Sigmoid colon (tissue), 7 donors: ENCODE measurements around the gene PITX1. TPM values are rescaled to one million over a fixed set of nuclear protein-coding genes. Genes with fewer than 3 reads are reported as not detected.

Experiments used
- DNase-seq: peaks from one replicate; pipeline ENCODE4 v3.0.0-alpha.2; 2019
- H3K27ac ChIP-seq, 4 donors: fragments of 200-600 bp; sonication (generic); one replicate each; pipeline ENCODE4 v1.5.1; 2016 to 2019; ENCODE audit warnings: mild to moderate bottlenecking in 1 of 4
- H3K27me3 ChIP-seq, 3 donors: fragments of 200-600 bp; sonication (generic); one replicate each; pipeline ENCODE4 v1.5.1; 2019; ENCODE audit warnings: mild to moderate bottlenecking in 1 of 3
- H3K36me3 ChIP-seq, 4 donors: fragments of 200-600 bp; sonication (generic); one replicate each; pipeline ENCODE4 v1.5.1; 2016 to 2019
- H3K4me1 ChIP-seq, 4 donors: fragments of 200-600 bp; sonication (generic); one replicate each; pipeline ENCODE4 v1.5.1; 2017 to 2019
- H3K4me3 ChIP-seq, 4 donors: fragments of 200-600 bp; sonication (generic); one replicate each; pipeline ENCODE4 v1.5.1; 2017 to 2019; ENCODE audit warnings: mild to moderate bottlenecking in 2 of 4, moderate library complexity in 1 of 4
- H3K9me3 ChIP-seq, 4 donors: fragments of 200-600 bp in 3 of 4; sonication (generic) in 3 of 4; one replicate each; pipeline versions ENCODE4 v1.5.1 to v1.6.1; 2013 to 2019
- EP300 ChIP-seq, 4 donors: sonication (generic); formaldehyde crosslinking; IDR thresholded peaks; one replicate each; pipeline ENCODE4 v1.6.1; 2017; ENCODE audit warnings: antibody characterized with exemption in 4 of 4
- POLR2A ChIP-seq, 2 donors: fragments of 450-650 bp; IDR thresholded peaks; one replicate each; pipeline ENCODE4 v1.6.1; 2016; ENCODE audit warnings: antibody characterized with exemption in 2 of 2, mild to moderate bottlenecking in 2 of 2, moderate library complexity in 2 of 2
- POLR2AphosphoS5 ChIP-seq, 4 donors: sonication (generic); formaldehyde crosslinking; IDR thresholded peaks; one replicate each; pipeline ENCODE4 v1.6.1; 2017; ENCODE audit warnings: antibody characterized with exemption in 4 of 4
- WGBS, 2 donors: extraction: QIAGEN DNeasy Blood & Tissue Kit; methylation state at CpG; one replicate each; pipeline ENCODE4 v1.1.7; 2013; 5-methylcytosine and 5-hydroxymethylcytosine counted together
- intact Hi-C: fragments of 100-400 bp; cut with DNase I; formaldehyde crosslinking; loops from one replicate; pipeline ENCODE4 v1.15.1; 2023
- polyA plus RNA-seq, 3 donors: library from polyadenylated mRNA; stranded (reverse); fragments of 200-250 nt; gene quantifications; one replicate each; pipeline ENCODE4 v1.2.3, GENCODE V29; 2013
- total RNA-seq, 4 donors: library from RNA; depleted of rRNA; stranded (reverse); fragments of >200 nt; gene quantifications; one replicate each; pipeline ENCODE4 v1.1.0, GENCODE V29; 2016
- TF ChIP-seq, protein P1 (sequence below), 4 experiments: fragments of 450-650 bp in 3 of 4; fragments of 200-600 bp in 1 of 4; IDR thresholded peaks; one replicate each; pipeline ENCODE4 v1.5.1; 2016 to 2019; ENCODE audit warnings: antibody characterized with exemption in 4 of 4, mild to moderate bottlenecking in 3 of 4, moderate library complexity in 2 of 4
- donor health status: healthy with polysubstance abuse.
- donor health status: Bipolar disorder and iron deficiency.
- donor health status: healthy.

Gene PITX1
- total and polyA plus RNA-seq, 7 donors = 1.6 to 7.2 (median 5.8) TPM

DNA sequence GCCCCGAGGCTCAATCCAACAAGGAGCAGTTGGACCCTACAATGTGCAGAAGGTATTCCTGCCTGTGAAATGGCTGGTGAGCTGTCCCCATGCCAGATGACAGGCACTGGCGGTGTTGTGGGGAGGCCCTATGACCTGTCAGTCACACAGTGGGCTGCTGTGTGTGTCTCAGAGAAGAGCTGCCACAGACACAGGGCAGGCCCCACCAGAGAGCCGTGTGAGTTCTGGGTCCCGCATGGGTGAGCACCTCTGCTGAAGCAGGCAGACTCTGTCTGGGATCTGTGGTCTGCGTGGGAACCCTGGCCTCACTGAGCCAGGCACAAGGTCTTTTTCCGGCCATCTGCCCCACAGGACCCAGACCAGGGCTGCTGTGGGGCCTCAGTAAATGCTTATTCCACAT is 37.3 kb upstream of the PITX1 start:
- no peaks in the 10 kb centered on the region for H3K36me3 ChIP-seq
- H3K4me3 ChIP-seq = no peak overlapping the region
- intact Hi-C loops = no loop called here
- DNase-seq = no peak
- H3K27ac ChIP-seq = no peak overlapping the region
- H3K9me3 ChIP-seq = no peaks in the 10 kb centered on the region
- no peaks in the 10 kb centered on the region for H3K4me1 ChIP-seq
- TF ChIP-seq, protein P1, sequence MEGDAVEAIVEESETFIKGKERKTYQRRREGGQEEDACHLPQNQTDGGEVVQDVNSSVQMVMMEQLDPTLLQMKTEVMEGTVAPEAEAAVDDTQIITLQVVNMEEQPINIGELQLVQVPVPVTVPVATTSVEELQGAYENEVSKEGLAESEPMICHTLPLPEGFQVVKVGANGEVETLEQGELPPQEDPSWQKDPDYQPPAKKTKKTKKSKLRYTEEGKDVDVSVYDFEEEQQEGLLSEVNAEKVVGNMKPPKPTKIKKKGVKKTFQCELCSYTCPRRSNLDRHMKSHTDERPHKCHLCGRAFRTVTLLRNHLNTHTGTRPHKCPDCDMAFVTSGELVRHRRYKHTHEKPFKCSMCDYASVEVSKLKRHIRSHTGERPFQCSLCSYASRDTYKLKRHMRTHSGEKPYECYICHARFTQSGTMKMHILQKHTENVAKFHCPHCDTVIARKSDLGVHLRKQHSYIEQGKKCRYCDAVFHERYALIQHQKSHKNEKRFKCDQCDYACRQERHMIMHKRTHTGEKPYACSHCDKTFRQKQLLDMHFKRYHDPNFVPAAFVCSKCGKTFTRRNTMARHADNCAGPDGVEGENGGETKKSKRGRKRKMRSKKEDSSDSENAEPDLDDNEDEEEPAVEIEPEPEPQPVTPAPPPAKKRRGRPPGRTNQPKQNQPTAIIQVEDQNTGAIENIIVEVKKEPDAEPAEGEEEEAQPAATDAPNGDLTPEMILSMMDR (IDR thresholded peaks at IDR 0.05) = no peak
- TF ChIP-seq EP300 (IDR thresholded peaks at IDR 0.05) (no peak), POLR2AphosphoS5 (IDR thresholded peaks at IDR 0.05) (no peak), POLR2A (IDR thresholded peaks at IDR 0.05) (no peak)
- no peaks in the 10 kb centered on the region for H3K27me3 ChIP-seq
- 91 to 92% methylated on average over 6 of the region's 6 CpGs for WGBS, 2 donors

DNA sequence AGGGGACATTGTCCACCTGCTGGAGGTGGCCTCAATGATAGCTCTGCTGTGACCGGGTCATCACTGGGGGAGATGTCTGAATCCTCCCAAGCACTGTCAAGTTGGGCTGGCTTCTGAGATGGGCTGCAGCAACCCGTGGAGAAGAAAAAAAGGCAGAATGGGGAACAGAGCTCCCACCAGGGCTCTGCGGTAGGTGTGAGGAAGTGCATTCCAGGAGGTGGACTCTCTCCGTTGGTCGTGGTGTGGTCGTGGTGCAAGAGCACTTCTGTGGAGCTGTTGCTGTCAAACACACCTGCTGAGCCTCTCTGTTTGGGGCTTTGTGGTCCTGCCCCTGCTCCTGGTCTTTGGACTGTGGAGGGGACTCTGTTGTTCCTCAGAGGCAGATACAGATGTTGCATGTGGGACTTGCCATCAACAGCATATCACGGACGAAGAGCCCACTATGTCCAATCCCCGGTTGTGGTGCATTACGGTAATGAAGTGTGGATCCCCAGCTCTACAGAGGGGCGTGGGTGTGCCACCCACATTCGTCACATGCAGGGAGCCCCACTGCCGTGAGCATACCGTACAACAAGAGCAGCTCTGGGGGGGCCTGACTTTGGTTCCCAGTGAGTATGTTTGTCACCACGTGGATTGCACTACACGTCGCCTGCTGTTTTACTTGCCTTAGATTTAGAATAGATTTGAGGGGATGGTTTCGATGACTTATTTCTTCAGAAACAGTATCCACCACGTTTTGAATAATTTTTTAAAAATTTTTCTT is 36.0 kb upstream of the PITX1 start:
- intact Hi-C loops = no loop called here
- no peaks in the 10 kb centered on the region for H3K27me3 ChIP-seq
- no peaks in the 10 kb centered on the region for H3K36me3 ChIP-seq
- peaks cover 0 to 10% (median 9%) of the 10 kb centered on the region in 4 donors for H3K4me1 ChIP-seq
- no peaks in the 10 kb centered on the region for H3K9me3 ChIP-seq
- DNase-seq = no peak
- no peak overlapping the region for H3K27ac ChIP-seq
- H3K4me3 ChIP-seq = no peak overlapping the region
- TF ChIP-seq EP300 (IDR thresholded peaks at IDR 0.05) (no peak), POLR2A (IDR thresholded peaks at IDR 0.05) (no peak), POLR2AphosphoS5 (IDR thresholded peaks at IDR 0.05) (no peak)
- TF ChIP-seq, protein P1 (IDR thresholded peaks at IDR 0.05) = no peak
- WGBS, 2 donors = 76 to 86% methylated on average over 19 of the region's 19 CpGs

DNA sequence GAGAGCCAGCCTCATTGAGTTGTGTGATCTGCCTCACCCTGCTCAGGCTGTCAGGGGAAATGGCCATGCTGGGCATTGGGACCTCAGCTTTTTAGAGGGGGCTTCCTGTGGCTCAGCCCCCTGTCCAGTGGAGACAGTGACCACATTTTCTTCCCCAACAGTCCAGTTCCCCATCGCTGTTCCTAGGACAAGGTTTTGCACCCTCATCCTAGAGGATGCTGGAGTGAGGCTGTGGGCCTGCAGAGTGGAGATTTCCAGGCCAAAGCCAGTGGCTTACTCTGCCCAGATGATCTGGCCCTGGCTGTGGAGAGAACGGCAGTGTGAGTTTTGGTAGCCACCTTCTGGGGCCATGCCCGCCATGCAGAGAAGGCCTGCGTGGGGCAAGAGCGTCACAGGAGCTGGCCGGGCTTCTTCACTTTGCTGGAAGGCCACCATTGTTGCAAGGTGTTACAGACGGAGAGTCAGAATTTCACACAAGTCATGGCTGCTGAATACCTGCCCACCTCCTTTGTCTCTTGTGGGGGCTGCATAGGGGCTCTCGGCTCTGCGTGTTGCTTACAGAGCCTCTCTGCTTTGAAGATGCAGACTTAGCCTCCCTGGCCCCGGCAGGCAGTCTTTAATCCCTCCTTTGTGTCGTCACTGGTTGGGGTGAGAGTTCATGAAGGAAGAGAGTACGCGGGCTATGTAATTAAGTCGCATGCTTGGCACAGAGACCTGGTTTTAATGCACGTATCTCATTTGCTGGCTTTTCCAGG is 35.2 kb upstream of the PITX1 start:
- peak; percentile 29 for DNase-seq
- intact Hi-C loops = no loop called here

DNA sequence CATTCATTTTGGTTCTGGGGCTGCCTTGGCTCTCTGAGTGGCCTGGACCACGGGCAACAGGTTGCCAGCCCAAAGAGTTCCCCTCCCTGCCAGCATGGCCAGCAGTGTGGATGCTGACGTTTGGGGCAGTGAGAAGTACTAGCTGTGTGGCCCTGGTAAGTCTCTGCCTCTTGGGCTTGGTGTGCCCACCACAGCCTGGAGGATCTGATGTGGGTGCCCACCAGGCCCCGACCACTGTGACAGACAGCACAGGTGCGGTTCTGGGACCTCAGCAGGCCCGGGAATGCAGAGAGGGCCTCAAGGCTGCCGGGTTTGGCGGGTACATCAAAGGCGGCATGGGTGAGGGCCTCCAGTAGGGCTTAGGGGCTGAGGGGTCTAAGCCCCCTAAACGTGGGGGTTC is 33.6 kb upstream of the PITX1 start:
- Histone ChIP-seq H3K27ac (no peak overlapping the region), H3K9me3 (no peaks in the 10 kb centered on the region), H3K36me3 (no peaks in the 10 kb centered on the region), H3K27me3 (no peaks in the 10 kb centered on the region), H3K4me1 (peaks cover 0 to 10% (median 9%) of the 10 kb centered on the region in 4 donors), H3K4me3 (no peak overlapping the region)
- peak; percentile 48 for DNase-seq
- 79% methylated on average over 9 of the region's 9 CpGs for WGBS, 2 donors
- TF ChIP-seq, protein P1 (IDR thresholded peaks at IDR 0.05) = no peak
- intact Hi-C loops = no loop called here

More for the DNA sequence above, 35.2 kb upstream of the PITX1 start:
- no peaks in the 10 kb centered on the region for H3K27me3 ChIP-seq
- no peak overlapping the region for H3K4me3 ChIP-seq
- TF ChIP-seq, protein P1 (IDR thresholded peaks at IDR 0.05) = no peak
- TF ChIP-seq POLR2A (IDR thresholded peaks at IDR 0.05) (no peak), POLR2AphosphoS5 (IDR thresholded peaks at IDR 0.05) (no peak), EP300 (IDR thresholded peaks at IDR 0.05) (no peak)
- no peaks in the 10 kb centered on the region for H3K36me3 ChIP-seq
- no peak overlapping the region for H3K27ac ChIP-seq
- 68 to 88% methylated on average over 15 of the region's 15 CpGs for WGBS, 2 donors
- H3K4me1 ChIP-seq = peaks cover 0 to 10% (median 9%) of the 10 kb centered on the region in 4 donors
- H3K9me3 ChIP-seq = no peaks in the 10 kb centered on the region
